Osteocyte (in vitro differentiated cells): ENCODE data around the gene MICU1. TPM values are rescaled to one million over a fixed set of nuclear protein-coding genes. Genes with fewer than 3 reads are reported as not detected.
"Not testable (repeated sequence)": the region's sequence is repeated elsewhere in the genome, so short reads cannot be mapped to it uniquely, and the experiment has no call there.

Source experiments
- DNase-seq: peaks from one replicate; pipeline ENCODE4 v3.0.0; 2021; ENCODE audit warnings: mixed read lengths; ENCODE audit not compliant: unreplicated experiment; ENCODE audit errors: extremely low spot score
- H3K27ac Mint-ChIP-seq: one replicate; pipeline ENCODE4 v1.8.0; 2021; ENCODE audit warnings: mild to moderate bottlenecking, mixed read lengths; ENCODE audit not compliant: unreplicated experiment
- H3K27me3 Mint-ChIP-seq: one replicate; pipeline ENCODE4 v1.8.0; 2021; ENCODE audit warnings: mixed read lengths; ENCODE audit not compliant: unreplicated experiment
- H3K36me3 Mint-ChIP-seq: one replicate; pipeline ENCODE4 v1.8.0; 2021; ENCODE audit warnings: mixed read lengths; ENCODE audit not compliant: unreplicated experiment
- H3K4me1 Mint-ChIP-seq: one replicate; pipeline ENCODE4 v1.8.0; 2021; ENCODE audit warnings: mixed read lengths; ENCODE audit not compliant: unreplicated experiment
- H3K4me3 Mint-ChIP-seq: one replicate; pipeline ENCODE4 v1.8.0; 2021; ENCODE audit warnings: mild to moderate bottlenecking, moderate library complexity, mixed read lengths; ENCODE audit not compliant: unreplicated experiment
- H3K9me3 Mint-ChIP-seq: one replicate; pipeline ENCODE4 v1.8.0; 2021; ENCODE audit warnings: mixed read lengths; ENCODE audit not compliant: unreplicated experiment
- total RNA-seq: library from RNA; stranded (reverse); gene quantifications from 2 replicates; pipeline ENCODE4 v1.2.1, GENCODE V29; 2021
- TF ChIP-seq, protein P1 (sequence below): fragments of 200-600 bp; sonication (generic); IDR thresholded peaks from 2 replicates; pipeline ENCODE4 v1.5.0; 2021; ENCODE audit warnings: antibody characterized with exemption, mild to moderate bottlenecking, moderate library complexity

Gene MICU1
- total RNA-seq, 1 donor from 2014 or later: 58.9 TPM

DNA sequence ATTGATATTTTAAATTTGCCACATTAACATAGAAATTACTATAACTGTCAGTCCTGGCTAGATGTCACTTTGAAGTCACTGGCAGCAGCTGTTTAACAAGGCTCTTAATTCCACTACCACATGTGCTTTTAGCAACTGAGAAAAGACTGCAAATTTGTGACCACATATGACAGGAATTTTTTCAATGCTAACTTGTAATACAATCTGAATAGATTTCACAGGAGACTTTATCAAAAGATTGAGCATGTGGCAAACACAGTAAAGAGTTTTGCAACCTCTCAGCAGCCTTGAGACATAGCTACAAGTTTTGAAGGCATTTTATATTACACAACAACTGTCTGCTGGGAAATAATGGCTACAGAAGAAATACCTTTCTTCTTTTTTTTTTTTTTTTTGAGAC, 73.0 kb downstream of the MICU1 start:
- TF ChIP-seq, protein P1, sequence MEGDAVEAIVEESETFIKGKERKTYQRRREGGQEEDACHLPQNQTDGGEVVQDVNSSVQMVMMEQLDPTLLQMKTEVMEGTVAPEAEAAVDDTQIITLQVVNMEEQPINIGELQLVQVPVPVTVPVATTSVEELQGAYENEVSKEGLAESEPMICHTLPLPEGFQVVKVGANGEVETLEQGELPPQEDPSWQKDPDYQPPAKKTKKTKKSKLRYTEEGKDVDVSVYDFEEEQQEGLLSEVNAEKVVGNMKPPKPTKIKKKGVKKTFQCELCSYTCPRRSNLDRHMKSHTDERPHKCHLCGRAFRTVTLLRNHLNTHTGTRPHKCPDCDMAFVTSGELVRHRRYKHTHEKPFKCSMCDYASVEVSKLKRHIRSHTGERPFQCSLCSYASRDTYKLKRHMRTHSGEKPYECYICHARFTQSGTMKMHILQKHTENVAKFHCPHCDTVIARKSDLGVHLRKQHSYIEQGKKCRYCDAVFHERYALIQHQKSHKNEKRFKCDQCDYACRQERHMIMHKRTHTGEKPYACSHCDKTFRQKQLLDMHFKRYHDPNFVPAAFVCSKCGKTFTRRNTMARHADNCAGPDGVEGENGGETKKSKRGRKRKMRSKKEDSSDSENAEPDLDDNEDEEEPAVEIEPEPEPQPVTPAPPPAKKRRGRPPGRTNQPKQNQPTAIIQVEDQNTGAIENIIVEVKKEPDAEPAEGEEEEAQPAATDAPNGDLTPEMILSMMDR: no peak
- no peak overlapping the region for H3K4me3 Mint-ChIP-seq
- peaks cover 21% of the 10 kb centered on the region for H3K36me3 Mint-ChIP-seq
- H3K9me3 Mint-ChIP-seq: no peaks in the 10 kb centered on the region
- H3K4me1 Mint-ChIP-seq: peaks cover 7% of the 10 kb centered on the region
- no peaks in the 10 kb centered on the region for H3K27me3 Mint-ChIP-seq
- peak overlapping the region; percentile 23 for H3K27ac Mint-ChIP-seq
- DNase-seq: no peak

DNA sequence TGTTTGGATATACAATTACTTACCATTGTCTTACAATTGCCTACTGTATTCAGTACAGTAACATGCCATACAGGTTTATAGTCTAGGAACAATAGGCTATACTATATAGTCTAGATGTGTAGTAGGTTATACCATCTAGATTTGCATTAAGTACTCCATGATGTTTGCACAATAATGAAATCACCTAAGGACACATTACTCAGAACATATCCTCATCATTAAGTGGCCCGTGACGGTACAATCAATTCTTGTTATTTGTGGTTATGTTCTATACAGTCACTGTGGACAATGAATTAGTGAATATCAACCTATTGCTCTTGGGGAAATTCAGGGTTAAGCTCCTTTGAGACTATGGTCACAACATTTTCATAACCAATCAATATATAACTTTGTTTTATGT, 75.6 kb downstream of the MICU1 start:
- Mint-ChIP-seq H3K27me3 (no peaks in the 10 kb centered on the region), H3K9me3 (no peaks in the 10 kb centered on the region), H3K4me3 (no peak overlapping the region), H3K36me3 (peaks cover 28% of the 10 kb centered on the region), H3K4me1 (peaks cover 5% of the 10 kb centered on the region), H3K27ac (no peak overlapping the region)
- TF ChIP-seq, protein P1: no peak
- no peak for DNase-seq

DNA sequence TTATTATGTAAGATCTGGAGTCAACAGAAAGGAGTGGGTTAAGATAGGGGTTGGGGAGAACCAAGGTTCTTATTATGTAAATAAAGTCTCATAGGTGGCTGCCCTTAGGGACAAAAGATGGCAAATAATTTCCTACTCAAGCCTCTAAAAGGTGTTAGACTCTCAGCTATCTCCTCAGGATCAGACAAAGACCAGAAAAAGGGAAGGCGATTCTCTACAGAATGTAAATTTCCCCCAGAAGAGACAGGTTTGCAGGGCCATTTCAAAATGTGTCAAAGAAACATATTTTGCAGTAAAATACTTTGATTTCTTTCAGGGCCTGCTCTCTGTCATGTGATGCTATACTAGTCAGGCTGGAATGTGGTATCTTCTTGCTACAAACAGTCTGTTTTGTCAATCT, 80.3 kb downstream of the MICU1 start:
- Mint-ChIP-seq H3K9me3 (peaks cover 6% of the 10 kb centered on the region), H3K27ac (no peak overlapping the region), H3K27me3 (no peaks in the 10 kb centered on the region), H3K4me1 (peaks cover 4% of the 10 kb centered on the region), H3K4me3 (no peak overlapping the region), H3K36me3 (peaks cover 44% of the 10 kb centered on the region)
- TF ChIP-seq, protein P1: no peak
- no peak for DNase-seq

DNA sequence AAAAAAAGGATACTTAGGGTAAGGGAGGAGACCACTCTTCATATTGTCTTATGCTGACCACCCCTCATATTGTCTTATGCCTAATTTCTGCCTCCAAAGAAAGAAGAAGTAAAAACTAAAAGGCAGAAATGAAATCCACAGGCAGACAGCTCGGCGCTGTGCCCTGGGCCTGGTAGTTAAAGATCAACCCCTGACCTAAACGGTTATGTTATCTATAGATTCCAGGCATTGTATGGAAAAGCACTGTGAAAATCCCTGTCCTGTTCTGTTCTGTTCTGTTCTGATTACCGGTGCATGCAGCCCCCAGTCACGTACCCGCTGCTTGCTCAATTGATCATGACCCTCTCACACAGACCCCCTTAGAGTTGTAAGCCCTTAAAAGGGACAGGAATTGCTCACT, 82.0 kb downstream of the MICU1 start:
- not testable (repeated sequence) for H3K27ac Mint-ChIP-seq, DNase-seq, H3K9me3 Mint-ChIP-seq, H3K27me3 Mint-ChIP-seq, H3K4me3 Mint-ChIP-seq, H3K4me1 Mint-ChIP-seq
- H3K36me3 Mint-ChIP-seq: peaks cover 51% of the 10 kb centered on the region

DNA sequence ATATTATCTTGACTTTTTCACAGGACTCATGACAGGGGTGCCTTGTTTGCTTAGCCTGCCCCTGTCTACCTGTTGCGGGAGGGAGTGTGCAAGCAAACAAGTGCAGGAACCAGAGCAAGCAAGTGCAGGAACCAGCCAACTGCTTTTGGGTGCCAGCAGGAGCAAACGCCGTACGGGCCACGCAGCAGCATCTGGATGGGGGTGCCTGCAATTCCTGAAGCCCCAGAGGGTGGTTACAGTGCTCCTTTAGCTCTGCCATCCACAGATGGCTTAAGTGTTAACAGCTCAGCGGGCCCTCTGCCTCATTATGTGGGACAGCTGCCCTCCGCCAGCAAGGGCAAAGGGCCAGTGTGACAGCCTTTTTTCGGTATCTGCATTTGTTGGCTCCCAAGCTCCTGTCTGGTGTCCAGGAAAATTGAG, 83.5 kb downstream of the MICU1 start:
- Mint-ChIP-seq H3K4me1 (peaks cover 4% of the 10 kb centered on the region), H3K9me3 (peaks cover 9% of the 10 kb centered on the region), H3K27me3 (no peaks in the 10 kb centered on the region), H3K4me3 (no peak overlapping the region), H3K27ac (no peak overlapping the region), H3K36me3 (peaks cover 43% of the 10 kb centered on the region)
- DNase-seq: no peak
- TF ChIP-seq, protein P1: no peak

DNA sequence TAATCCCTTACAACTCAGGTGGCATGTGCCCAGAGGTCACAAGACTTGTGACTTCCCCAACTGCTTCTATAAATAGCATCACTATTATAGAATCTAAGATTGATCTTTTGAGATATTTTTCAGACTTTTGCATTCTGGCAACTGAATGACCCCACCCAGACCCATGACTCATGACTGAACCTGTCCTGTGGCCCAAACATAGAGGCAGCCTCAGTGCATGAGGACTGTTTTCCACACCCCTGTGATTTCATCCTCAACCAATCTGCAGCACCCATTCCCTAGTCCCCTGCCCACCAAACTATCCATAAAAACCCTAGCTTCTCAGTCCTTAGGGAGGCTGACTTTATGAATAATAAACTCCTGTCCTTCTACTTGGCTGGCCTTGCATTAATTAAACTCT, 84.5 kb downstream of the MICU1 start:
- TF ChIP-seq, protein P1: no peak
- peaks cover 42% of the 10 kb centered on the region for H3K36me3 Mint-ChIP-seq

More for the DNA sequence above, 84.5 kb downstream of the MICU1 start:
- Mint-ChIP-seq H3K9me3 (peaks cover 9% of the 10 kb centered on the region), H3K4me1 (peaks cover 4% of the 10 kb centered on the region), H3K4me3 (no peak overlapping the region), H3K27me3 (no peaks in the 10 kb centered on the region), H3K27ac (no peak overlapping the region)
- no peak for DNase-seq
